GM12875 (cell line): Measurements from ENCODE around the gene MTNR1A.

Experiments used
- H3K4me3 ChIP-seq: one replicate; pipeline ENCODE4 v1.5.1; 2011; ENCODE audit warnings: low read depth, low read length, control low read depth
- TF ChIP-seq, protein P1 (sequence below): IDR thresholded peaks from 2 replicates; pipeline ENCODE4 v1.5.1; 2011; ENCODE audit warnings: low read depth, mild to moderate bottlenecking, control low read depth, inconsistent platforms, low read length, moderate library complexity, borderline replicate concordance; ENCODE audit not compliant: insufficient read depth

Gene MTNR1A

DNA sequence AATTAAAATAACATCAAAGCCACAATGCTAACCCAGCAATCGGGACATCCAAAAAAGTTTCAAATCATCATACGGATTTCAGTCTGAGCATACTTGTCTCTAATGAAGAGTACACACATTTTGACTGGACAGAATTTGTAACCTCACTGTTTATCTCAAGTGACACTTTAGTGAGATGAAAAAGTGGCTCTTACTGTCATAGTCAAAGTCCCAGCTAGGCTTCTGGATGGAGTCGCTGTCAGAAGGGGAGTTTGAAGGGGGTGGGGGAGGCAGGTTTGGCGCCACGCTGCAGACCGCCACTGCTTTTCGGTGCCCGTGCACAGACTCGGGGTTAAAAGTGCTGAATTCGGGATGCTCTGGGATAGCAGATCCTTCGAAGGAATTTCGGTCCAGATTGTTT lies 41.0 kb upstream of the MTNR1A start:
- H3K4me3 ChIP-seq = no peak overlapping the region
- TF ChIP-seq, protein P1, sequence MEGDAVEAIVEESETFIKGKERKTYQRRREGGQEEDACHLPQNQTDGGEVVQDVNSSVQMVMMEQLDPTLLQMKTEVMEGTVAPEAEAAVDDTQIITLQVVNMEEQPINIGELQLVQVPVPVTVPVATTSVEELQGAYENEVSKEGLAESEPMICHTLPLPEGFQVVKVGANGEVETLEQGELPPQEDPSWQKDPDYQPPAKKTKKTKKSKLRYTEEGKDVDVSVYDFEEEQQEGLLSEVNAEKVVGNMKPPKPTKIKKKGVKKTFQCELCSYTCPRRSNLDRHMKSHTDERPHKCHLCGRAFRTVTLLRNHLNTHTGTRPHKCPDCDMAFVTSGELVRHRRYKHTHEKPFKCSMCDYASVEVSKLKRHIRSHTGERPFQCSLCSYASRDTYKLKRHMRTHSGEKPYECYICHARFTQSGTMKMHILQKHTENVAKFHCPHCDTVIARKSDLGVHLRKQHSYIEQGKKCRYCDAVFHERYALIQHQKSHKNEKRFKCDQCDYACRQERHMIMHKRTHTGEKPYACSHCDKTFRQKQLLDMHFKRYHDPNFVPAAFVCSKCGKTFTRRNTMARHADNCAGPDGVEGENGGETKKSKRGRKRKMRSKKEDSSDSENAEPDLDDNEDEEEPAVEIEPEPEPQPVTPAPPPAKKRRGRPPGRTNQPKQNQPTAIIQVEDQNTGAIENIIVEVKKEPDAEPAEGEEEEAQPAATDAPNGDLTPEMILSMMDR = no peak

DNA sequence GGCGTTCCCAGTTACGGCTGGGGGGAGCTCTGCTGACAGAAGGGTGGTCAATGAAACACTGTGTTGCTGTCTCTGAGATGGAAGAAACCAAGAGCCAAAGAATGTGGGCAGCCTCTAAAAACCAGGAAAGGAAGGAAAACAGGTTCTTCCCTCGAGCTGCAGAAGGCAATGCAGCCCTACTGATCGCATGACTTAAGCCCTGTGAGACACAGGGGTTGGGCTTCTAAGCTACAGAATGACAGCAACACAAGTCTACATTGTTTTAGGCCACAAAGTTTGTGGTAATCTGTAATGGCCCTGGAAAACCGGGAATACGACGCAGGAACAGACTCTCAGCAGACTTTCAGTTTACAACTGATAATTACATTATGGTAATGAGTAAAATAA lies 38.2 kb upstream of the MTNR1A start:
- TF ChIP-seq, protein P1 = no peak
- H3K4me3 ChIP-seq = no peak overlapping the region

DNA sequence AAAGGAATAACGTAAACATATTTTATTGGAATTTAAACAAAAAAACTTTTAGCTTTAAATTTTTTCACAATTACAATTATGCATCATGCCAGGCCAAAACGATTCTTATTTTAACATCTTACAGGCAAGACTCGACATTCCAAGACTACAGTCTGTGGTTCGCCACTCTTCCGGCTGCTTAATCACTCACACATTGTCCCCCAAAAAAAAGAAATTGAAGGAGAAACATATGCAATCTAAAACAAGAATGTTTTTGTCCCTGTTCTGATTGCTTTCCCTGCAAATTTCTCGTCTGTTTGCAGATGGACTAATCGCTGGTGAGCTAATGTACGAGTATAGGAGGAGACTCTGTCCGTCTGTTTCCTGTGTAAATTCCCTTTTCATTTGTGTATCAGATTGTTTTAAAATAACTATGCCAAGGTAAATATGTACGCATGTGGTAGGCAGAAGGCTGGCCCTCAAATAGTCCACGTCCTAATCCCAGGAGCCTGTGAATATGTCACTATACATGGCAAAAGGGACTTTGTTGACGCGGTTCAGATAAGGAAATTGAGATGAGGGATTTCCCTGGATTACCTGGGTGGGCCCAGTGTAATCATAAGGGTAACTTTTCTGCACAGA lies 37.7 kb upstream of the MTNR1A start:
- H3K4me3 ChIP-seq = no peak overlapping the region
- TF ChIP-seq, protein P1 = no peak

DNA sequence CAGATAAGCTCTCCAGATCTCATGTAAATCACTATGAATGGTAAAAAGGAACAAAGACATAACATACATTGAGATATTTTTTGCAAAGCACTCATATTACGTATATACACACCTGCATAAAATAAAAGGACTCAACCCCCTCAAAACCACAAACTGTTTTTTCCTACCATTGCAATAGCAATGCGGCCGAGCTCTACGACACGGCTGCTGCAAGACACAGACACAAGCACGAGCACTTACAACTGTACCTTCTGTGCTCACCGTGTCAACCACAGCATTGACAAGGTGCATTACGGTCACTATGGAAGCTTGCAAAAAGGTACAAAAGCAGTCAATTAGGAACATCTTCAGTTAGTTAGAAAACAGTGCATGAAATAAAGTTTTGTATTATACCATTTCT lies 37.1 kb upstream of the MTNR1A start:
- no peak overlapping the region for H3K4me3 ChIP-seq
- TF ChIP-seq, protein P1 = no peak

DNA sequence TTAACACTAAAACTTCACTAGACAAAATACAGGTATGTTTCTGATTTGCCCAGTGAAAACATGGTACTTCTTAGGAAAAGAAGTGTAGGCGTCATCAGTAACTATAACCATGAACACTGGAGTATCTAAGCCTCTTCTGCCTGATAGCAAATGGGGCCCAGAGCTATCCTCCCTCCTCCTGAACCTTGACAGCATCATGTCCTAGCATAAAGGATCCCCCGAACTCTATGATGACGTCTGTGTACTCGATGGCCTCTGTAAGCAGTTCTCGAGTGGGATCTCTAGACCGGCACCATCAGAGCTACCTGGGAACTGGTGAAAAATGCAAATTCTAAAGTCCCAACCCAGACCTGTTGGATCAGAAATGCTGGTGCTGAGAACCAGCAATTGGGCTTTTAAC lies 36.3 kb upstream of the MTNR1A start:
- TF ChIP-seq, protein P1 = no peak
- H3K4me3 ChIP-seq = no peak overlapping the region

DNA sequence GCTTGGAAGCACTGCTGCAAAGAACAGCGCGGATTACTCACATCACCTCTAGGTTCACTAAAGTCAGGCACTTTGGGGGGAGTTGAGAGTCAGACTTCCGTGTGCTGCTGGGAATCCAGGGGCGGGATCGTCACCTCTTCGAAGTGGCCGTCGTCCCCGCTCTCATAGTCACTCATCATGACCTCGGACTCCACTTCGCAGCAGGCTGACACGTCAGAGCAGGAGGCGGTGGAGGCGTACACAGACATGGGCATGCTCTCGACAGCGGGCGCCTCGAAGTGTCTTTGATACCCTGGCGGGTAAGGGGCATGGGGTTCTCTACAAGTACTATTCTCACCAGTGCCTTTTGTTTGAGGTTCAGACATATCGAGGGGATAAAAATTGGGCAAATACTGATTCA lies 33.1 kb upstream of the MTNR1A start:
- TF ChIP-seq, protein P1 = no peak
- H3K4me3 ChIP-seq = no peak overlapping the region

DNA sequence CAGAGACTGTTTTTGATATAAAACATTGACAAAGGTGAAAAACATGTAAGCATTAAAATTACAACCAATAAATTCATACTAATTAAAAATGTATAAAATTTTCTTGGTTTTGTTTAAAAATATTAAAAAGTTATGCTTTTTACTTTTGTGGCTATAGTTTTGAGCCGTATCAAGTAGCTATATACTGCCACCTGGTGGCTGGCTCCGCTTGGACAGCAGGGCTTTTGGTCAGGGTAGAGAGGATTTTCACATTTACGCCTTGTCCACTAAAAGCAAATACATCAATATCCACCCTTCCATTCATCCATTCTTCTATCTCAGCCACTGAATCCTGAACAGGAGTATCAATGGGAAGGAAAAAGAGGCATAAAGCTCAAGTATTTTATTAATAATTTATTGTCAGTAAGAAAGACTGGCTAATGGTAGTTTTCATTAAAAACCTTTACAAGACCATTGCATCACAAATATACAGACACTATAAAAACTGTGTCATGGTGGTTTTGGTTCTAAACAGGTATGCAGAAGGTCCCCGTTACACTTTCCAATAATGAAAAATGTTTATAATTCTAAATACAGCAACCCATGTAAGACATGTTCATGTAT lies 32.1 kb upstream of the MTNR1A start:
- TF ChIP-seq, protein P1 = peak; percentile 63; the same call in 1 of the 2 replicates
- no peak overlapping the region for H3K4me3 ChIP-seq
